GM23338 (cell line): ENCODE results near the gene U2AF1. TPM values are rescaled to one million over a fixed set of nuclear protein-coding genes. Genes with fewer than 3 reads are reported as not detected.
A peak's percentile ranks its signal among the peaks of the same experiment; 100 is the strongest.
"Not testable (repeated sequence)": the region's sequence is repeated elsewhere in the genome, so short reads cannot be mapped to it uniquely, and the experiment has no call there.

ENCODE experiments used
- ATAC-seq: fragments of 200-7000 bp; cut with Tn5 transposase; 3 replicates; pipeline ENCODE4 v1.9.1; 2020
- DNase-seq: peaks from one replicate; pipeline ENCODE4 v3.0.0-alpha.2; 2015; ENCODE audit warnings: low spot score
- H2AFZ ChIP-seq: fragments of 200-600 bp; sonication (generic); 2 replicates; pipeline ENCODE4 v1.8.0; 2016; ENCODE audit warnings: antibody characterized with exemption, mild to moderate bottlenecking, moderate library complexity
- H3F3A ChIP-seq: fragments of 200-600 bp; sonication (generic); replicated peaks from 2 replicates; pipeline ENCODE4 v1.8.0; 2017; ENCODE audit warnings: antibody characterized with exemption, mixed run types, low read depth
- H3K27ac ChIP-seq: fragments of 200-600 bp; sonication (generic); 2 replicates; pipeline ENCODE4 v1.6.1; 2016; ENCODE audit warnings: low read depth
- H3K27me3 ChIP-seq: fragments of 200-600 bp; sonication (generic); 2 replicates; pipeline ENCODE4 v1.8.0; 2016; ENCODE audit warnings: mild to moderate bottlenecking, mixed run types, moderate library complexity; ENCODE audit not compliant: insufficient read depth
- H3K36me3 ChIP-seq: fragments of 200-600 bp; sonication (generic); 2 replicates; pipeline ENCODE4 v1.8.0; 2016; ENCODE audit warnings: mild to moderate bottlenecking; ENCODE audit not compliant: insufficient read depth
- H3K4me1 ChIP-seq: fragments of 200-600 bp; sonication (generic); 2 replicates; pipeline ENCODE4 v1.8.0; 2016; ENCODE audit warnings: mild to moderate bottlenecking, moderate library complexity; ENCODE audit not compliant: insufficient read depth
- H3K4me2 ChIP-seq: fragments of 200-600 bp; sonication (generic); 2 replicates; pipeline ENCODE4 v1.7.1; 2017; ENCODE audit warnings: mixed run types
- H3K4me3 ChIP-seq: fragments of 200-600 bp; sonication (generic); 2 replicates; pipeline ENCODE4 v1.6.1; 2016; ENCODE audit warnings: mixed run types
- H3K79me2 ChIP-seq: fragments of 200-600 bp; sonication (generic); replicated peaks from 2 replicates; pipeline ENCODE4 v1.8.0; 2017; ENCODE audit warnings: mild to moderate bottlenecking; ENCODE audit not compliant: insufficient read depth
- H3K9me2 ChIP-seq: fragments of 200-600 bp; sonication (generic); 2 replicates; pipeline ENCODE4 v1.8.0; 2017; ENCODE audit not compliant: insufficient read depth
- H4K20me1 ChIP-seq: fragments of 200-600 bp; sonication (generic); replicated peaks from 2 replicates; pipeline ENCODE4 v1.8.0; 2017; ENCODE audit warnings: mild to moderate bottlenecking; ENCODE audit not compliant: insufficient read depth
- H3K27ac Mint-ChIP-seq: 2 replicates; pipeline ENCODE4 v1.8.0; 2020; ENCODE audit warnings: inconsistent platforms, mild to moderate bottlenecking, moderate library complexity, mixed read lengths
- H3K27me3 Mint-ChIP-seq: 3 replicates; pipeline ENCODE4 v1.8.0; 2022; ENCODE audit warnings: low read depth, mild to moderate bottlenecking, moderate library complexity, mixed read lengths, inconsistent platforms; ENCODE audit not compliant: insufficient read depth, poor library complexity
- H3K36me3 Mint-ChIP-seq: 3 replicates; pipeline ENCODE4 v1.8.0; 2021; ENCODE audit warnings: low read depth, mild to moderate bottlenecking, inconsistent platforms, moderate library complexity, mixed read lengths
- H3K4me1 Mint-ChIP-seq: 3 replicates; pipeline ENCODE4 v1.8.0; 2020; ENCODE audit warnings: mild to moderate bottlenecking, inconsistent platforms, mixed read lengths
- H3K4me3 Mint-ChIP-seq: 3 replicates; pipeline ENCODE4 v1.8.0; 2021; ENCODE audit warnings: moderate library complexity, mild to moderate bottlenecking, inconsistent platforms, mixed read lengths
- H3K9me3 Mint-ChIP-seq: 3 replicates; pipeline ENCODE4 v1.8.0; 2020; ENCODE audit warnings: moderate library complexity, mild to moderate bottlenecking, inconsistent platforms, mixed read lengths
- POLR2AphosphoS5 ChIP-seq: IDR thresholded peaks from 2 replicates; pipeline ENCODE4 v1.6.1; 2016; ENCODE audit warnings: antibody characterized with exemption, low read depth
- polyA plus RNA-seq: library from polyadenylated mRNA; unstranded; fragments of >200 nt; fragmentation: Nextera tagmentation; extraction: Ambion mirVana; gene quantifications from 2 replicates; pipeline ENCODE4 v1.2.1, GENCODE V29; 2016
- total RNA-seq: library from RNA; depleted of rRNA; stranded (reverse); fragments of >200 nt; shearing (Covaris generic); gene quantifications from 2 replicates; pipeline ENCODE4 v1.2.3, GENCODE V29; 2014
- TF ChIP-seq, protein P1 (sequence below), 2 experiments: fragments of 200-600 bp in 1 of 2; sonication (generic) in 1 of 2; conservative IDR thresholded peaks; 2 replicates each; pipeline versions ENCODE4 v1.5.1 to v1.6.1; 2016 to 2017; ENCODE audit warnings: antibody characterized with exemption in 2 of 2, low read depth in 2 of 2, mild to moderate bottlenecking in 2 of 2, moderate library complexity in 1 of 2

The U2AF1 gene
- total and polyA plus RNA-seq, 2 experiments from 2014 or later: 70.4 to 288 TPM

DNA sequence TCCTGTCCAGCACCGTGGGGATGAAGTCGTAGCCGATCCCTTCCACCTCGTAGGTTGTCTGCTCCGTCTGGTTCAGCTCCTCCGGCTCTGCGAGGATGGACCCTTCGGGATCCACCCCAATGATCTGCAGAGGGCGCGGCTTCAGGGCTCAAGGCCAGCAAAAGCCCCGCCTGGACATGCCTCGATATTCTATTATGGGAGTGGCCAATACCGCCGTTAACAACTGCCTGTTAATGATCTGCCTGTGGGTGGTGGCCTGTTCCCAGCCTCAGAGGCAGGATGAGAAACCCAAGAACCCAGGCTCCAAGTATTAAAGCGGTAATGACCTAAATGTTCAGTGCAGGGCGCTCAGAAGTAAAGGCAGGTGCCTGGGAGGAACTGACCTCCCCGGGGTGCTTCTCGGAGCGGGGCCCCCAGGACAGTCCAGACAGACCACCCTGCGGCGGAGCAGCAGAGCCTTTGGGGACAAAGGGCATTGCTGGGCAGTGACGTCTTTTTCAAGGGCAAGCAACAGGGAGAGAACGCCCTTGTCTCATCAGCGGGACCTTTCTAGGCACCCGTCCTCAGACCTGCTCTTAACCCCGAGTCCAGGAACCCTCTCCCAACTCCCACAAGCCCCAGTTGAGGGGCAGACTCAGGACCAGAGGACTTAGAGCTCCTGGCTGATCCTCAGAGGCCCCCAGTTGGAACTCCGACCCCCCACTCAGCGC is 44.3 kb downstream of the U2AF1 start:
- not testable (repeated sequence) for H3K4me1 Mint-ChIP-seq, ATAC-seq, DNase-seq

GRCh38 chr21:43053112-43053511 is 54.3 kb downstream of the U2AF1 start:
- H3K27me3 Mint-ChIP-seq, H3K79me2 ChIP-seq, H3K4me3 ChIP-seq, H3K27ac ChIP-seq, H3K4me1 Mint-ChIP-seq, H3K9me2 ChIP-seq, H3K27me3 ChIP-seq, H3K4me2 ChIP-seq, H3K36me3 Mint-ChIP-seq, H3F3A ChIP-seq, DNase-seq, H3K4me1 ChIP-seq, H4K20me1 ChIP-seq, ATAC-seq, H2AFZ ChIP-seq, H3K27ac Mint-ChIP-seq, H3K4me3 Mint-ChIP-seq, H3K9me3 Mint-ChIP-seq, H3K36me3 ChIP-seq: not testable (repeated sequence)

More for the DNA sequence above, 44.3 kb downstream of the U2AF1 start:
- H3K4me3 ChIP-seq, H3K36me3 ChIP-seq, H3F3A ChIP-seq, H3K27me3 Mint-ChIP-seq, H3K36me3 Mint-ChIP-seq, H3K9me3 Mint-ChIP-seq, H3K4me3 Mint-ChIP-seq, H3K27ac Mint-ChIP-seq, H3K4me1 ChIP-seq, H2AFZ ChIP-seq, H4K20me1 ChIP-seq, H3K79me2 ChIP-seq, H3K4me2 ChIP-seq, H3K9me2 ChIP-seq, H3K27me3 ChIP-seq, H3K27ac ChIP-seq: not testable (repeated sequence)

- H3K27ac ChIP-seq, H3K4me1 ChIP-seq, H3K9me2 ChIP-seq, H3K9me3 Mint-ChIP-seq, H2AFZ ChIP-seq, H3K79me2 ChIP-seq, H3K4me1 Mint-ChIP-seq, H3K4me2 ChIP-seq, H4K20me1 ChIP-seq, H3K27me3 Mint-ChIP-seq, H3K4me3 ChIP-seq, H3K36me3 Mint-ChIP-seq, H3F3A ChIP-seq, H3K27me3 ChIP-seq, DNase-seq, H3K27ac Mint-ChIP-seq, H3K4me3 Mint-ChIP-seq, H3K36me3 ChIP-seq: not testable (repeated sequence)
- 0 out of 2 replicates have a peak, but pooled peaks have one; percentile 7 for TF ChIP-seq POLR2AphosphoS5
- ATAC-seq: peak; percentile 31
Observed at GRCh38 chr21:43045876-43046821, 61.2 kb downstream of the U2AF1 start.

GRCh38 chr21:43045165-43045875 is 62.0 kb downstream of the U2AF1 start:
- H3K27me3 Mint-ChIP-seq, H3K27ac ChIP-seq, H3K79me2 ChIP-seq, H3K9me2 ChIP-seq, DNase-seq, H3K9me3 Mint-ChIP-seq, H3K36me3 Mint-ChIP-seq, H3K4me1 Mint-ChIP-seq, H2AFZ ChIP-seq, H3F3A ChIP-seq, H3K27me3 ChIP-seq, H3K36me3 ChIP-seq, H3K4me2 ChIP-seq, H4K20me1 ChIP-seq, H3K4me3 Mint-ChIP-seq, H3K4me1 ChIP-seq, H3K4me3 ChIP-seq: not testable (repeated sequence)
- H3K27ac Mint-ChIP-seq: peak overlapping the region; percentile 61; the same call in 1 of the 2 replicates
- ATAC-seq: peak; percentile 53
- TF ChIP-seq, protein P1, sequence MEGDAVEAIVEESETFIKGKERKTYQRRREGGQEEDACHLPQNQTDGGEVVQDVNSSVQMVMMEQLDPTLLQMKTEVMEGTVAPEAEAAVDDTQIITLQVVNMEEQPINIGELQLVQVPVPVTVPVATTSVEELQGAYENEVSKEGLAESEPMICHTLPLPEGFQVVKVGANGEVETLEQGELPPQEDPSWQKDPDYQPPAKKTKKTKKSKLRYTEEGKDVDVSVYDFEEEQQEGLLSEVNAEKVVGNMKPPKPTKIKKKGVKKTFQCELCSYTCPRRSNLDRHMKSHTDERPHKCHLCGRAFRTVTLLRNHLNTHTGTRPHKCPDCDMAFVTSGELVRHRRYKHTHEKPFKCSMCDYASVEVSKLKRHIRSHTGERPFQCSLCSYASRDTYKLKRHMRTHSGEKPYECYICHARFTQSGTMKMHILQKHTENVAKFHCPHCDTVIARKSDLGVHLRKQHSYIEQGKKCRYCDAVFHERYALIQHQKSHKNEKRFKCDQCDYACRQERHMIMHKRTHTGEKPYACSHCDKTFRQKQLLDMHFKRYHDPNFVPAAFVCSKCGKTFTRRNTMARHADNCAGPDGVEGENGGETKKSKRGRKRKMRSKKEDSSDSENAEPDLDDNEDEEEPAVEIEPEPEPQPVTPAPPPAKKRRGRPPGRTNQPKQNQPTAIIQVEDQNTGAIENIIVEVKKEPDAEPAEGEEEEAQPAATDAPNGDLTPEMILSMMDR (conservative IDR thresholded peaks at IDR 0.05; ENCODE audit: low read depth in 2 of 2): peak in 1 of 2 experiments; percentile 9; a peak in 1 of 4 replicates
